GM12865 (cell line): Measurements from ENCODE around the gene UNC5B.

Source experiments
- DNase-seq: peaks from one replicate; pipeline ENCODE4 v3.0.0; 2010; ENCODE audit warnings: low read depth
- H3K4me3 ChIP-seq: 2 replicates; pipeline ENCODE4 v1.5.1; 2011; ENCODE audit warnings: mild to moderate bottlenecking, low read depth, low read length, control low read depth
- CTCF ChIP-seq: IDR thresholded peaks from 2 replicates; pipeline ENCODE4 v1.5.1; 2011; ENCODE audit warnings: low read length, control low read depth, low read depth, inconsistent platforms; ENCODE audit not compliant: insufficient read depth; ENCODE audit errors: missing control alignments

Gene UNC5B

GRCh38 chr10:71212318-71213126 lies at the start of gene UNC5B:
Gene UNC5B, plus strand, starts transcription at chr10:71212570. Its CDS starts 416 bp downstream, at chr10:71212986.
- TF ChIP-seq CTCF = no peak
- DNase-seq = peak; percentile 42
- H3K4me3 ChIP-seq = no peak within 1 kb of the TSS

GRCh38 chr10:71173466-71173865 lies 38.9 kb upstream of the UNC5B start:
- no peak for TF ChIP-seq CTCF
- DNase-seq = no peak
- no peak overlapping the region for H3K4me3 ChIP-seq

- TF ChIP-seq CTCF = no peak
- no peak overlapping the region for H3K4me3 ChIP-seq
- no peak for DNase-seq
Measured at GRCh38 chr10:71176661-71177060, 35.7 kb upstream of the UNC5B start.

- TF ChIP-seq CTCF = no peak
- DNase-seq = no peak
- H3K4me3 ChIP-seq = no peak overlapping the region
Measured at GRCh38 chr10:71177651-71178199, 34.6 kb upstream of the UNC5B start.

- no peak for TF ChIP-seq CTCF
- H3K4me3 ChIP-seq = no peak overlapping the region
- DNase-seq = no peak
Measured at GRCh38 chr10:71178880-71179279, 33.5 kb upstream of the UNC5B start.

GRCh38 chr10:71179382-71179781 lies 33.0 kb upstream of the UNC5B start:
- TF ChIP-seq CTCF = no peak
- no peak overlapping the region for H3K4me3 ChIP-seq
- no peak for DNase-seq
